ENCODE results near the gene EIF4G1.

Gene EIF4G1

DNA sequence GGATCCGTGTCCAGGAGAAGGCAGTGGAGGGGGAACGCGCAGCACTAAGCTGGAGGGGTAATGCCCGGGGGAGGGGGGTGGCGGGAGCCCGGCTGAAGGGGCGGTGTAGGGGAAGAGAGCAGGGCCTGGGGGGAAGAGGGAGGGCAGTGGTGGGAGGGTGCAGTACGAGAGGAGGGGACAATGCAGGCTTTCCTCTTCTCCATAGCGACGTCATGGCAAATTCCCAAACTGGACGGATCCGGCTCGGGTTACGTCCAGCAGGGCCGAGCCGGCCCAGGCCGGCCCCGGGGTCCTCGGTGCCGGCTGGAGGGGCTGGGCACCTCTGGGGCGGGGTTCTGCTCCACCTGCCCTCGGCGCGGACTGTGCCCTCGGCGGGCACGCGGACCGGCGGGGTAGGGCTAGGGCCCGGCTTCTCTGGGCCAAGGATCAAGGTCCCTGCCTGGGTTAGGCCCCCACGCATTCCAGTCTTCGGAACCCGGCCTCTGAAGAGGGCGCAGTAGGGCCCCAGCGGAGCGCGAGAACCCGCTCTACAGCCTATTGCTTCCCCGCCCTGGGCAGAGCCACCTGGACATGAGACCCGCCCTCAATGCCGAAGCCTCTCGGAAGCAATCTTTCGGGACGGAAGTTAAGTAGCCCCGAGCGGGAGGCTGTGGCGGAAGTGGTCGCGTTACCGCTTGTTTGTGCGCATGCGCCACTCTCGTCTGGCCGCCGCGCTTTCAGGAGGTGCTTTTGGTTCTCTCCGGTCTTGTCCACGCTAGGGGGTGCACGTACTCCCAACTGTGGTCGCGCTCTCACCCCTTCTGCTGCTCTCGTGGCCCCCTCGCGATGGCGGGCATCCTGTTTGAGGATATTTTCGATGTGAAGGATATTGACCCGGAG is 48.5 kb downstream of the EIF4G1 start:
- Histone ChIP-seq H3K9ac (ENCODE audit: low read length) (peak overlapping the region; percentile 88), H3K36me3 (ENCODE audit: control insufficient read depth, low read depth, low read length) (peaks cover 20% of the 10 kb centered on the region), H3K9me3 (ENCODE audit: control insufficient read depth, low read depth, low read length) (no peaks in the 10 kb centered on the region), H3K27me3 (ENCODE audit: control insufficient read depth, insufficient read depth, low read length) (peaks cover 13% of the 10 kb centered on the region), H3K27ac (ENCODE audit: low read length) (peak overlapping the region; percentile 88), H3K4me3 (ENCODE audit: low read length) (peak overlapping the region; percentile 82), H3K4me1 (ENCODE audit: control insufficient read depth, low read depth, low read length) (peaks cover 13% of the 10 kb centered on the region)

- no peak overlapping the region for H3K27ac ChIP-seq (ENCODE audit: low read length)
- no peak overlapping the region for H3K9ac ChIP-seq (ENCODE audit: low read length)
- peaks cover 24% of the 10 kb centered on the region for H3K36me3 ChIP-seq (ENCODE audit: control insufficient read depth, low read depth, low read length)
- H3K9me3 ChIP-seq (ENCODE audit: control insufficient read depth, low read depth, low read length), result no peaks in the 10 kb centered on the region
- no peak overlapping the region for H3K4me3 ChIP-seq (ENCODE audit: low read length)
- H3K27me3 ChIP-seq (ENCODE audit: control insufficient read depth, insufficient read depth, low read length), result no peaks in the 10 kb centered on the region
- peaks cover 7% of the 10 kb centered on the region for H3K4me1 ChIP-seq (ENCODE audit: control insufficient read depth, low read depth, low read length)
These were observed 52.3 kb downstream of the EIF4G1 start for GRCh38 chr3:184366619-184367289.

GRCh38 chr3:184368116-184368515 is 53.7 kb downstream of the EIF4G1 start:
- Histone ChIP-seq H3K27ac (ENCODE audit: low read length) (no peak overlapping the region), H3K27me3 (ENCODE audit: control insufficient read depth, insufficient read depth, low read length) (no peaks in the 10 kb centered on the region), H3K4me1 (ENCODE audit: control insufficient read depth, low read depth, low read length) (peaks cover 11% of the 10 kb centered on the region), H3K9ac (ENCODE audit: low read length) (no peak overlapping the region), H3K36me3 (ENCODE audit: control insufficient read depth, low read depth, low read length) (peaks cover 24% of the 10 kb centered on the region), H3K9me3 (ENCODE audit: control insufficient read depth, low read depth, low read length) (no peaks in the 10 kb centered on the region), H3K4me3 (ENCODE audit: low read length) (no peak overlapping the region)

DNA sequence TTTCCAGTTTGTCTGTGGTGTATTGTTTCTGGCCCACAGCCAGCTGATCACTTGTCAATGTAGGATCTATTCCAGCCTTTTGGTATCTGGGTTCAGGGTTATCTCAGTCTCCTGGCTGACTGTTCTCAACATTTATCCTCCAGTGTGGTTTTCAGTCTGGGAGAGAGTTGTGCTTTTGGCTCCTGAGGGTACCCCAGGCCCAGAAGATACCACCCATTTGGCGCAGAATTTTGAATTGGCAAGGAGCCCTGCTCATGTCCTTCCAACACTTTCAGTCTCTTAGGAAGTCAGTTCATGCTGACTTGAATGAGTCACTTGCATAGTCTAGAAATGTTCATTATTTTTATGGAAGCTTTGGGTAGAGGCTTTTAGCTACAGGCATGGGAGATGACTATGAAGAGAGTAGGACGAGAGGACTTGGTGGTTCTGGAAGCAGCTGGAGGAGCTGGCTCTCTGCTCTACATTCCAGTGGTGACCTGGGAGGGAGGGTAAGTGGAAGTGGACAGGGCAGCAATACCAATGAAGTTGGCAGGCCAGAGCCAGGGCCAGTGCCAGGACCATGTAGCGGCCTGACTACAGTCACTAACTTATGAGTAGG is 54.3 kb downstream of the EIF4G1 start:
- no peak overlapping the region for H3K9ac ChIP-seq (ENCODE audit: low read length)
- no peak overlapping the region for H3K27ac ChIP-seq (ENCODE audit: low read length)
- peaks cover 11% of the 10 kb centered on the region for H3K4me1 ChIP-seq (ENCODE audit: control insufficient read depth, low read depth, low read length)
- peaks cover 24% of the 10 kb centered on the region for H3K36me3 ChIP-seq (ENCODE audit: control insufficient read depth, low read depth, low read length)
- no peaks in the 10 kb centered on the region for H3K27me3 ChIP-seq (ENCODE audit: control insufficient read depth, insufficient read depth, low read length)
- H3K9me3 ChIP-seq (ENCODE audit: control insufficient read depth, low read depth, low read length), result no peaks in the 10 kb centered on the region
- H3K4me3 ChIP-seq (ENCODE audit: low read length), result no peak overlapping the region

DNA sequence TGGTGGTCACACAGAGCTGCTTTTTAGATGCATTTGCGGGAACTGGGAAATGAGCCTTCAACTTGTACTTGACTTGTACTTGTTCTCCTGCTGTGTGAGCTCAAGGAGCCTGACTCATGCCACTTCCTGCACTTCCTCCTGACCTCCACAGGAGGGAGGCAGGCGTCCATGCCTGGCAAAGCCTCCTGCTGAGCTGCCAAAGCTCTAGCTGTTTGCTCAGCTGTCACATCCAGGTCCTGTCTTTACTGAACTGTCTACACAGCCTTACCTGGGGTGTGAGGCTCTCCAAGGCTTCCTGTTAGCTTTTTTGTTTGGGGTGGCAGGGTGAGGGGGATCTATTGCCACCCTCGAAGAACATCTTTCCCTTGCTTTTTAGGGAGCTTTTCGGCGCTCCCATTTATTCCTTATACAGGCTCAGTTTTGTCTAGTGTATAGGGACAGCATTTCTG is 57.2 kb downstream of the EIF4G1 start:
- Histone ChIP-seq H3K9me3 (ENCODE audit: control insufficient read depth, low read depth, low read length) (no peaks in the 10 kb centered on the region), H3K27ac (ENCODE audit: low read length) (no peak overlapping the region), H3K4me1 (ENCODE audit: control insufficient read depth, low read depth, low read length) (peaks cover 11% of the 10 kb centered on the region), H3K27me3 (ENCODE audit: control insufficient read depth, insufficient read depth, low read length) (no peaks in the 10 kb centered on the region), H3K4me3 (ENCODE audit: low read length) (no peak overlapping the region), H3K36me3 (ENCODE audit: control insufficient read depth, low read depth, low read length) (peaks cover 17% of the 10 kb centered on the region), H3K9ac (ENCODE audit: low read length) (no peak overlapping the region)

DNA sequence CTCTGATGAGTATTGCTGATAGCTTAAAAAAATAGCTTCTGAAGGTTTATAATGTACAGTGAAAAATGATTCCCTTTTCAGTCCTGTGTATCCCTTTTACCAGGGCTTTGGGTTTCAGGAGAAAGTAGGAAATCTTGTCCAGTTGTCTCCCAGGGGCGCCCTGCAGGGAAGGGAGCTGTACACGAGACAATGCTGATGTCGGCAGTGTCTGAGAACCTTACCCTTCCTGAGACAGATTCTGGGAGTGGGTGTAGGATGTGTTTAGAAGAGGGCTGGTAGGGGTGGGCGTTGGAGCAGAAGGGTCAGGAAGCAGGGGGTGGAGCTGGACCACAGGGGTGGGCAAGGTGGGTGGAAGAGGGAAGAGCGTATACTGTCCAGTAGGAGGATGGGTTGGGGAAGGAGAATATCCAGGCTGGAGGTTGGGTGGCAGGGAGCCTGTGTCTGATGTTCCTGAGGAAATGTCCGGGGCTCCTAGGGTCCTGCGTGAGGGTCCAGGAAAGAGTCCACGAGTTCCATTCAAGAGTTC is 58.0 kb downstream of the EIF4G1 start:
- peaks cover 13% of the 10 kb centered on the region for H3K4me1 ChIP-seq (ENCODE audit: control insufficient read depth, low read depth, low read length)
- no peak overlapping the region for H3K9ac ChIP-seq (ENCODE audit: low read length)
- no peak overlapping the region for H3K27ac ChIP-seq (ENCODE audit: low read length)
- peaks cover 12% of the 10 kb centered on the region for H3K36me3 ChIP-seq (ENCODE audit: control insufficient read depth, low read depth, low read length)
- no peak overlapping the region for H3K4me3 ChIP-seq (ENCODE audit: low read length)
- H3K9me3 ChIP-seq (ENCODE audit: control insufficient read depth, low read depth, low read length), result no peaks in the 10 kb centered on the region
- H3K27me3 ChIP-seq (ENCODE audit: control insufficient read depth, insufficient read depth, low read length), result no peaks in the 10 kb centered on the region

- H3K27me3 ChIP-seq (ENCODE audit: control insufficient read depth, insufficient read depth, low read length), result peaks cover 4% of the 10 kb centered on the region
- H3K4me3 ChIP-seq (ENCODE audit: low read length), result no peak overlapping the region
- peaks cover 19% of the 10 kb centered on the region for H3K4me1 ChIP-seq (ENCODE audit: control insufficient read depth, low read depth, low read length)
- H3K36me3 ChIP-seq (ENCODE audit: control insufficient read depth, low read depth, low read length), result peaks cover 9% of the 10 kb centered on the region
- H3K9me3 ChIP-seq (ENCODE audit: control insufficient read depth, low read depth, low read length), result no peaks in the 10 kb centered on the region
- no peak overlapping the region for H3K9ac ChIP-seq (ENCODE audit: low read length)
- H3K27ac ChIP-seq (ENCODE audit: low read length), result no peak overlapping the region
These were observed 58.5 kb downstream of the EIF4G1 start for GRCh38 chr3:184372911-184373310.

DNA sequence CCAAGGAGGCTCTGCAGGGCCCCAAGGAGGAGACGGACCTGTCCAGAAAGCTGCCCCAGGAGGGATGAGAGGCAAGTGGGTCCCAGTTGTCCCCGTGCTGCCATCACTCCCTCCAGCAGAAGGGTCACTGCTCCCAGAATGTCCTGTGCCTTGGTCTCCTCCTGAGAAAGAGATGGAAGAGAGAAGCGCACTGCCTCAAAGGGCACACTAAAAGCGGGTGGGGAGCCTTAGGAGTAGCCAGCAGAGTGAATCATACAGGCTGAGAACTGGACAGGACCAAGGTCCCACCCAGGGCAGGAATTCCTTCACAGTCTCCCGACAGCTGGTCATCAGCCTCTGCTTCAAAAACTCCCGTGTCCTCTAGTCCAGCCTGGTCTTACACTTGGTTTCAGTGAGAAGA is 59.0 kb downstream of the EIF4G1 start:
- Histone ChIP-seq H3K27ac (ENCODE audit: low read length) (no peak overlapping the region), H3K9me3 (ENCODE audit: control insufficient read depth, low read depth, low read length) (no peaks in the 10 kb centered on the region), H3K4me1 (ENCODE audit: control insufficient read depth, low read depth, low read length) (peaks cover 24% of the 10 kb centered on the region), H3K9ac (ENCODE audit: low read length) (no peak overlapping the region), H3K27me3 (ENCODE audit: control insufficient read depth, insufficient read depth, low read length) (peaks cover 9% of the 10 kb centered on the region), H3K4me3 (ENCODE audit: low read length) (no peak overlapping the region), H3K36me3 (ENCODE audit: control insufficient read depth, low read depth, low read length) (peaks cover 4% of the 10 kb centered on the region)

DNA sequence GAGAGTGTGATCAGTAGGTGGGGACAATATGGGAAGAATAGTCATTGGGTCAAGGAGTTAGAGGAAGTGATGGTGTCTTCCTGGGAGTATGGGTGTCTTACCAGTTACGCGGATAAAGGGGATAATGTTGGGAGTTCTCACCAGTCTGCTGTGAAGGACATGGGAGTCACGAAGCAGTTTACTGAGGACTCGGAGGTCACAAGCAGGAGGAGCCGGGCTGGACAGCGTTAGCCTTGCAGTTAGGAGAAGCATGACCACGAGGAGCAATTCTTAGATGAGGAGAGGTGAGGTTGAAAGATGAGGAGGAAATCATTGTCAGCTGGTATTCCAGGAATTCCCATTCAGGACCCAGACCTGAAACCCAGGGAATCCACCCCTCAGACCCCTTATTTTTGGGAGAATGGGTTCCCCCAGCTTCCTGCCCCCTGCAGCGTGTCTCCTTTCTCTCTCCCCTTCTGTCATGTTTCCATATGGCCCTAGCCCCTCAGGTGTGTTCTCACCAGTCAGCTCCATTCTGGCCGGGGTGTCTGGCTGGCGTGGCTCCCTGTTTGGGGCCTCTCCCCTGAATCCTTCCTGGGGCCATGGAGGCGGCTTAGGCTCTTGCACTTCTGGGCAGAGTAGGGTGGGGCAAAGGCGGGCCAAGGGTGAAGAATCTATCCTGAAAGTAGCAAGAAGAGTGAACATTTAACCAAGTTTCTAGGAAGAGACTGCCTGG is 61.5 kb downstream of the EIF4G1 start:
- H3K27me3 ChIP-seq (ENCODE audit: control insufficient read depth, insufficient read depth, low read length), result peaks cover 26% of the 10 kb centered on the region
- no peak overlapping the region for H3K4me3 ChIP-seq (ENCODE audit: low read length)
- H3K4me1 ChIP-seq (ENCODE audit: control insufficient read depth, low read depth, low read length), result peaks cover 32% of the 10 kb centered on the region
- H3K9me3 ChIP-seq (ENCODE audit: control insufficient read depth, low read depth, low read length), result no peaks in the 10 kb centered on the region
- H3K36me3 ChIP-seq (ENCODE audit: control insufficient read depth, low read depth, low read length), result no peaks in the 10 kb centered on the region
- no peak overlapping the region for H3K27ac ChIP-seq (ENCODE audit: low read length)
- no peak overlapping the region for H3K9ac ChIP-seq (ENCODE audit: low read length)

GRCh38 chr3:184377374-184377773 is 63.0 kb downstream of the EIF4G1 start:
- H3K27me3 ChIP-seq (ENCODE audit: control insufficient read depth, insufficient read depth, low read length), result peaks cover 40% of the 10 kb centered on the region
- H3K9ac ChIP-seq (ENCODE audit: low read length), result no peak overlapping the region
- no peaks in the 10 kb centered on the region for H3K9me3 ChIP-seq (ENCODE audit: control insufficient read depth, low read depth, low read length)
- no peak overlapping the region for H3K4me3 ChIP-seq (ENCODE audit: low read length)
- H3K4me1 ChIP-seq (ENCODE audit: control insufficient read depth, low read depth, low read length), result peaks cover 20% of the 10 kb centered on the region
- no peaks in the 10 kb centered on the region for H3K36me3 ChIP-seq (ENCODE audit: control insufficient read depth, low read depth, low read length)
- H3K27ac ChIP-seq (ENCODE audit: low read length), result no peak overlapping the region

DNA sequence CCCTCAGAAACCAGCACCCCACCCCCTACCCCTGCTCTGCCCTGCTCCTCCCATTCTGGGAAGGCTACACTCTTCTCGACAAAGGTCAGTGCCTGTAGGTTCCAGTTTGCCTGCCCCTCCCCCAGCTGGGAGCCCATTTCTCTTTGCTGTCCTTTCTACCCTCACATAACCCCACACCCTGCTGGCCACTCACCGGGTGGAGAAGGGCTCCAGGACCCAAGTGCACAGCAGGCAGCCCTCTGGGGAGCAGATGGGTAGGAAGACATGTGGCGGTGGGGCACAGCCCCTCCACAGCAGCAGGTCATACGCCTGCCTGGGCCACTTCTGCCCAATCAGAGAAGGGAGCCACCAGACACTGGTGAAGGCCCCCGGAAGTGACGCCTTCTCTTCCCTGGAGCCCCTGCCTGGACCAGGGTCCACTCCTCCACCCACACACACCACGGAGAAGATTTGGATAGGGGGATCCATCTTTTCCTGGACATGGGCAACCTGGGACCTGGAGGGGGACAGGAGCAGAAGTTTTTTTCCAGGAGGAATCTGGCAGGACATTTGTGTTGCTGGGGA is 63.6 kb downstream of the EIF4G1 start, which contains the start of gene THPO:
Gene THPO (minus strand): TSS at position 326 of the 564 bp plus-strand sequence. CDS start 1,948 bp downstream, outside the sequence.
- no peak within 1 kb of the TSS for H3K27ac ChIP-seq (ENCODE audit: low read length)

More for the DNA sequence above, 63.6 kb downstream of the EIF4G1 start, which contains the start of gene THPO:
- no peaks in the 10 kb centered on the region for H3K36me3 ChIP-seq (ENCODE audit: control insufficient read depth, low read depth, low read length)
- H3K9ac ChIP-seq (ENCODE audit: low read length), result no peak within 1 kb of the TSS
- peaks cover 46% of the 10 kb centered on the region for H3K27me3 ChIP-seq (ENCODE audit: control insufficient read depth, insufficient read depth, low read length)
- H3K4me1 ChIP-seq (ENCODE audit: control insufficient read depth, low read depth, low read length), result peaks cover 20% of the 10 kb centered on the region
- H3K4me3 ChIP-seq (ENCODE audit: low read length), result peak within 1 kb of the TSS; percentile 22
- H3K9me3 ChIP-seq (ENCODE audit: control insufficient read depth, low read depth, low read length), result no peaks in the 10 kb centered on the region

Data from iPS-18a (cell line).